Ureter (tissue), 1 donor: Measurements from ENCODE around the gene RASA3. TPM values are rescaled to one million over a fixed set of nuclear protein-coding genes. Genes with fewer than 3 reads are reported as not detected.
"Not testable (repeated sequence)": the region's sequence is repeated elsewhere in the genome, so short reads cannot be mapped to it uniquely, and the experiment has no call there.

Experiments used
- DNase-seq: peaks from one replicate; pipeline ENCODE4 v3.0.0-alpha.2; 2020; ENCODE audit warnings: low spot score
- total RNA-seq: library from RNA; stranded (reverse); gene quantifications from one replicate; pipeline ENCODE4 v1.2.4, GENCODE V29; 2023
- donor health status: DM: yes; HTN: yes; CAD: no.

Gene RASA3
- total RNA-seq, 1 donor from 2014 or later, result 22.4 TPM

DNA sequence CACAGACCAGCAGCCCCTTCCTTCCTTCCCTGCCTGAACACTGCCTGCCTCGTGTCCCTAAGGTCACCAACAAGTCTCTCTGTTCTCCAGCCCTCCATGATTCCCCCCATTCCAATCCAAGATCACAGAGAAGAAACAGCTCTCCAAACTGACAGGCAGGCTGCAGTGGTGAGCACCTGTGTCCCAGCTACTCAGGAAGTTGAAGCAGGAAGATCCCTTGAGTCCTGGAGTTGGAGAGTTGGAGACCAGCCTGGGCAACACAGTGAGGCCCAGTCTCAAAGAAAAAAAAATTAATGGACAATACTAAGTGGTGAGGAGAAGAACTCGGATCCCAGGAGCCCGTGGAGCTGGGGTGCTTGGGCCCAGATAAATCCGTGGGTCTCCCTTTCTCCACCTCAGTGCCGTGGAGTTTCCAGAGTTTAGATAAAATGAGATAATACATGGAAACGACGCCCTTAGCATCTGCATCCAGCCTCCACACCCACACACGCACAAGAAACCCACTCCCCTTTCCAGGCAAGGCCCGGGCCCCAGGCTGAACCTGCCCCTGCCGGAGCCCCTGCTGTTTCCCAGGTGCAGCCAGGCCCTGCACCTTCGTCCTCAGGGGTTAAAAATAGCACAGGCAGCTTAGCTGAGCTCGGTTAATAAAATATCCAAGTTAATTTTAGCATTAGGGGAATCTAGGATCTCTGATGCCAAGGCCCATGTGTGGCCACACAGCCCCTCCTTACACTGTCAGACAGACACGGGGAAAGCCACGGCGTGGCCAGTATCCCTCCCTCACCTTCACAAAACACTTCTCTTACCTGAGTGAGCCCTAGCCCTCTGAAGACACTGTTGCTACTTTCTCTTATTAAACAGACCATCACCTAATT, 4.7 kb downstream of the RASA3 start:
- no peak for DNase-seq

- DNase-seq, result no peak
Measured at GRCh38 chr13:114126789-114127472, 5.5 kb downstream of the RASA3 start.

- DNase-seq, result not testable (repeated sequence)
Measured at GRCh38 chr13:114126086-114126485, 6.3 kb downstream of the RASA3 start.

DNA sequence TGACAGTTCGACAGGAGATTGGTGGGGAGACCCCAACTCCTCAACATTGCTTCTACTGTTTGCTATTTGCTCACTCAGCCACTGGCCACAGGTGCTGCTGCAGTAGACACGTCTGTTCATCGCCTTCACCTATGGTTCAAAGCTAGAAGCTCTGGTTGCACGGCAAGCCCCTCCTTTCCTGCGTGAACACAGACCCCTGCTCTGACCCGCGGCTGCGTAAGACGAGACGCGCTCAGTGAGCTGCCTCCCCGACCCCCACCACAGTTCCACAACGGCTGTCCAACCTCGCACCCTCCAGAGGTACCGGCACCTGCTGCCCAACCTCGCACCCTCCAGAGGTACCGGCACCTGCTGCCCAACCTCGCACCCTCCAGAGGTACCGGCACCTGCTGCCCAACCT, 6.8 kb downstream of the RASA3 start:
- DNase-seq, result no peak

DNA sequence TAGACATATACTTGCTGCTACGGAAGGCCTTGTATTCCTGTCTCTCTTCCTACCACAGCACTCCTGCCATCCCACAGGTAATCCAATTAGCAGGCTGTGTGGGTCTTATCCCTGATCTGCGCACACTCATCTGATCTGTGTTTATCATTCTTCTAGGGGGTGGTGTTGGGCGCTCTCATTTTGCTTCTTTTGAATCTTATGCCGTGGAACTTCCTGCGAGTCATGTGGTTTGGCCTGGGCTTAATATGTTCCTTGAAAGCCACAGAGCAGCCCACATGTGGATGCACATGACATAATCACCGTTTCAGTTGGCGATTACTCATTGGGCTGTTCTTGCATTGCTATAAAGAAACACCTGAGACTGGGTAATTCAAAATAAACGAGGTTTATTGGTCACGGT, 7.5 kb downstream of the RASA3 start:
- DNase-seq, result no peak

GRCh38 chr13:114124431-114124830, 8.0 kb downstream of the RASA3 start:
- DNase-seq, result no peak

- DNase-seq, result no peak
Measured at GRCh38 chr13:114123876-114124275, 8.5 kb downstream of the RASA3 start.

- no peak for DNase-seq
Measured at GRCh38 chr13:114123448-114123847, 9.0 kb downstream of the RASA3 start.

- DNase-seq, result no peak
Measured at GRCh38 chr13:114122591-114123211, 9.7 kb downstream of the RASA3 start.

GRCh38 chr13:114122127-114122511, 10.3 kb downstream of the RASA3 start:
- no peak for DNase-seq

DNA sequence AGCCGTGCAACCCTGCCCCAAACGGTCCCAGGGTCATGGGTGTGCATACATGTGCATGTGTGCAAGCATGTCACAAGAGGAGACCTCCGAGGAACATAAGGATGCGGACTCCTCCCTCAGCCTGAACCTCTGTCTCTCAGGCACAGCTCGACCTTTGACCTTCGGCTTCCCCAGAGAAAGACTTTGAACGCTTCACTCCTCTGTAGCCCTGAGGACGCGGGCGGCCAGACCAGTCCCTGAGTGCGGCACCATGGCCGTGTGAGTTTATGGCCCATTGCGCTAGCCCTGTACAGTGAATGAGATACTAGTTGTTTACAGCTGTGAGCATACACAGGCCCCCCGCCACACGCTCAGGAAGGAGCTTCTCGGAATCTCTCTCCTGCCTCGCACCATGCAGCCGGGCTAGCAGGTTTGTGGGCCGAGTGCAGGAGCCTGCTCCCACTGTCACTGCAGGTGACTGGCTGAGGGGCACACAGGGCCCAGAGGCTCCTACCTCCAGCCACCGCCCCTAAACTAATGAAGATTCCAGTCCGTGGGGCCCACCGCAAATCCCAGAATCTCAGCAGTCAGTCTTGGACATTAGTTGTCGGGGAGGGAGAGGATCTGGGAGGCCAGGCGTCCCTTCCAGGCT, 10.8 kb downstream of the RASA3 start:
- DNase-seq, result no peak

- DNase-seq, result no peak
Measured at GRCh38 chr13:114121031-114121430, 11.4 kb downstream of the RASA3 start.

DNA sequence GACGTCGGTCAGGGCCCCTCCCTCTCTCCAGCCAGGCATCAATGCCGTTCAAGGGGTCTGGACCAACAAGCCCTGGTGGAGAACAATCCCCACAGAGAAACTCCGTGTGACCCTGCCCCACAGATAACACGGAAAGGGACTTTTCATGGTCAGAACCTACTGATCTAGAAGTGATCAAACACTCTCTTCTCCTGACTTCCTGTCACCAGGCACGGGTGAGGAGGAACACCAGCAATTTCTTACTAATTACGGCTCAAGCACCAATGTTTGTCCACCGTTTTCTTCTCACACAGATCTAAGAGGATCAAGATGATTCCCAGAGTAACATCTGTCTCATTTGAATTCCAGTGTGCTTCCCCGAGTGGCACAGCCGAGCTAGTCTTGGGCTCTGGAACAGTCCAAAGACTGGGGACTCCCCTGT, 11.8 kb downstream of the RASA3 start:
- no peak for DNase-seq

GRCh38 chr13:114119196-114119595, 13.2 kb downstream of the RASA3 start:
- DNase-seq, result no peak

DNA sequence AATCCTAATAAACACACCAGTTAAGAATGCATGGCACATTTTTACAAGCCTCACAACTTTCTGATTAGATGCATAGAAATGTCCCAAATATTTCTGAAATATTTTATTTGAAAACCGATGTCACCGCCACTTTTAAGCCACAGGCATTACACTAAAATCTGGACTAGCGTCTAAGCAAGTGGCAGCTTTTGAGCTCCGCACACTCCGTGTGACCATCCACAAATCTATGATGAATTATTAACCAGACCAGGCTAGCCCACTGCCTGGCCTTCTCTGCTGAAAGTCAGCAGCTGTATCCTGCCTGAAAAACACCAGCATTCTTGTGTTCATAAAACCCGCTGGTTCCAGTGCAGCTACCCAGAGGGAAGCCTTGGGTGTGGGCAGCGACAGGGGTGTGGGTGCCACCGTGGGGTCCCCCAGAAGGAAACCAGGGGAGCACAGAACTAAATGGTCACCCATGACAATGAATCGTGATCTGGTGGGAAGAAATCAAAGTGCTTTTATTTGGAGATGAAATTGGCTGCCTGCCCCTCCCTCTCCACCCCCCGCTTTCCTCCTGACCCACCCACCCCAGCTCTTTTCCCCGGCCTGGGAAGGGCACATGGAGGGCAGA, 13.8 kb downstream of the RASA3 start:
- no peak for DNase-seq

DNA sequence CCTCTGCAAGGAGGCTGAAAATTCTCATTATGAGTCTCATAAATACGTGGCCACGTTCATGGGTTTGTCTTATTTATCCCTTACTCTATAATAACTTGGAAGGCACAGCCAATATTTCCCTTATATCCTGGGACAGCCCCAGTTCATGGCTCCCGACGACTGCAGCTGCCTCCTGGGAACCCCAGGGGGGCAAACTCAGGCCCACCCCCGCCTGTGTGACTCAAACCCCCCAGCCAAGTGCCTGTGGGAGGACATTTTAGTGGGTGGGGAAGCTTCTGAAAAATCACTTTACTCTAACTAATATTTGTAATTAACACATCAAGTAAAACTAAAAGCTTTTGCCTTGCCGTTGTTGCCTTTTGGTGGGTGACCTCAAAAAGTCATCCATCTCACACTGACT, 14.3 kb downstream of the RASA3 start:
- DNase-seq, result no peak

DNA sequence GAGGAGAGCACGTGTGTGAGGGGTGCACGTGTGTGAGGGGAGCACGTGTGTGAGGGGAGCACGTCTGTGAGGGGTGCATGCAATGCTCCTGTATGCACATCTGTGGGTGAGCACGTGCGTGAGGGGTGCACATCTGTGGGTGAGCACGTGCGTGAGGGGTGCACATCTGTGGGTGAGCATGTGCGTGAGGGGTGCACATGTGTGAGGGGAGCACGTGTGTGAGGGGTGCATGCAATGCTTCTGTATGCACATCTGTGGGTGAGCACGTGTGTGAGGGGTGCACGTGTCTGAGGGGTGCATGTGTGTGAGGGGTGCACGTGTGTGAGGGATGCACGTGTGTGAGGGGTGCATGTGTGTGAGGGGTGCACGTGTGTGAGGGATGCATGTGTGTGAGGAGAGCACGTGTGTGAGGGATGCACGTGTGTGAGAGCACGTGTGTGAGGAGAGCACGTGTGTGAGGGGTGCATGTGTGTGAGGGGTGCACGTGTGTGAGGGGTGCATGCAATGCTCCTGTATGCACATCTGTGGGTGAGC, 15.0 kb downstream of the RASA3 start:
- not testable (repeated sequence) for DNase-seq

- DNase-seq, result no peak
Measured at GRCh38 chr13:114116734-114117133, 15.7 kb downstream of the RASA3 start.

DNA sequence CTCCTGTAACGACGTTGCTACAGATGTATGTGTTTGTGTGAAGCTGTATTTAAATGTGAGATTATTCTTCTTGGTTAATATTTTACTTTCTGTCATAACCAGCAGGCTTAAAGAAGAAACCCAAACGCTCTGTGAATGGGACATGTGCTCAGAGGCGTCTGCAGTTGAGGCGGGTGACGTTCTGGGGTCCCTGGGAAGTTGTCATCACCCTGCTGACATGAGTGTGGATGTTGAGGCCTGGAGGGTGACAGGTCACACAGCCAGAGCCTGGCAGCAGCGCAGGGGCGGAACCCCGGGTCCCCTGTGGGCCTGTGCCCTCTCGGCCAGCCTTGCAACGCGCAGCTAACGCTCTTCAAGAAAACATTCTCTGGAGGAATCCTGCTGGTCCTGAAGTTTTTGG, 16.6 kb downstream of the RASA3 start:
- no peak for DNase-seq

DNA sequence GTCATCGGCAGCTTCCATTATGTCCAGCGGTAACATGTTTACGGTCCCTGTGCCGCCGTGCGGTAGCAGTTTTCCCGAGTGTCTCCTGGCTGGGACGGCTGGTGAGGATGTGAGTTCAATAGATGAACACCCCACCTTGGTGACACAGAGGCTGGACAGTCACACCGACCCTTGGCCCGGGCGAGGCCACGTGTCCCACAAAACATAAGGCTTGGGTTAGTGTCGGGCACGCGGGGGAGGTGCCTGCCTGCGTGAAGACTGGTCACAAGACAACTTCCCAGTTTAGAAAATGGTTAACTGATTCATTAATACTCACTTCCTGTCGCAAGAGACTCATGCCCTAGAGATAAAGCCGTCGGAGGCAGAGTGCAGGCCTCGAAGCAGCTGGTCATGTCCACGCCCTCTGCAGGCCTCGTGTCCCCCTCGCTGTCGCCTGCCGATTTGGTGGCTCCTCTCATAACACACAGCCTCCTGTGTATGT, 17.2 kb downstream of the RASA3 start:
- DNase-seq, result no peak

DNA sequence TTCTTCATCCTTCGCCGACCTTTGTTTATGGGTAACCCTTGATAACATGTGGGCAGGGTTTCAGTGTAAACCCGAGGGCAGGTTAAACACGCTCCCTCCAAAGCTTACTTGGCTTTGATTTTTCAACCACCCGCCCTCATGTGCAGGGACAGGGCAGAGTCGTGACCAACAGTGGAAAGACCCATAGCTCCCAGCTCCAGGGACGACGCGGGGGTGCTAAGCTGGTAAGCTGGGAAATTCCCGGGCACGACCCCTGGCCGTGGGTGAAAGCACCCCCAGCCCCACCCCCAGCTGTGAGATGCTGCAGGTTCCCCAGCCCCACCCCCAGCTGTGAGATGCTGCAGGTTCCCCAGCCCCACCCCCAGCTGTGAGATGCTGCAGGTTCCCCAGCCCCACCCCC, 17.8 kb downstream of the RASA3 start:
- DNase-seq, result not testable (repeated sequence)
